Measurements from ENCODE around the gene KCNC1.

DNA sequence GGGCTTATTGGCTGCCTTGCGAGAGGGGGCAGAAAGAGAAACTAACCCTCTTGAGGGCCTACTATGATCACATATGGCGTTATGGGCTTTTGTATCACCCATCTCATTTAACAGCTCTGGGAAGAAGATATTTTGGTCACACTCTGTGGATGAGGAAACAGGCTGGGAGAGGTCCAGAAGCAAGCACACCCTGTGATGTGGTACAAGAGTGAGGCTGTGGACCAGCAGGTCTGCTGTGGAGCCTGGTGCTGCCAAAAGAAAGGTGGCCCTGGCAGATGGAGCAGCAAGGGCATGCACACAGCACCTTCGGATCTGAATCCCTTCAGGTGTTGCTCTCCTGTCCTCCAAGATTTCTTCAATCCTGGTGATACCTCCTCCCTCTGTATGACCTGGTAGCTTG, 64.1 kb downstream of the KCNC1 start:
- TF ChIP-seq POLR2A (IDR thresholded peaks at IDR 0.05) (no peak), CTCF (IDR thresholded peaks at IDR 0.05) (no peak), EP300 (IDR thresholded peaks at IDR 0.05) (no peak)

Data from tibial nerve (tissue), 4 donors.